GM19397 (cell line): ENCODE results near the gene TMEM51.
A peak's percentile ranks its signal among the peaks of the same experiment; 100 is the strongest.

Source experiments
- ATAC-seq: cut with Tn5 transposase; IDR thresholded peaks from one replicate; pipeline ENCODE4 v1.9.1; 2021; ENCODE audit warnings: mild to moderate bottlenecking, moderate library complexity; ENCODE audit not compliant: unreplicated experiment

Gene TMEM51

DNA sequence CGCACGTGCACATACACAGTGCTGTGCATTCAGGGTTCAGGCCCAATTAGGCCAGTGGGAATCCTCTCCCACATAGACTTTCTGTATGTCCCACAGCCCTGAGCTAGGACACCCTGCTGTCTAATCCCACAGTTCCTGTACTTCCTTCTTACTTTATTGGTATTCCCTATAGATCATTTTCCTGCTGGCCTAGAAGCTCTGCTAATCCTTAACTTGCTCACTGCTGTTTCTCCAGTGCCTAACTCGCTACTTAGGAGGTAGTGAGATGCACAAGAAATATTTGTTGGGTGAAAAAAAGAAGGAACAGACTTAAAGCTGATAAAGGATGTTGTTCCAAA, 59.4 kb downstream of the TMEM51 start:
- ATAC-seq, result no peak

DNA sequence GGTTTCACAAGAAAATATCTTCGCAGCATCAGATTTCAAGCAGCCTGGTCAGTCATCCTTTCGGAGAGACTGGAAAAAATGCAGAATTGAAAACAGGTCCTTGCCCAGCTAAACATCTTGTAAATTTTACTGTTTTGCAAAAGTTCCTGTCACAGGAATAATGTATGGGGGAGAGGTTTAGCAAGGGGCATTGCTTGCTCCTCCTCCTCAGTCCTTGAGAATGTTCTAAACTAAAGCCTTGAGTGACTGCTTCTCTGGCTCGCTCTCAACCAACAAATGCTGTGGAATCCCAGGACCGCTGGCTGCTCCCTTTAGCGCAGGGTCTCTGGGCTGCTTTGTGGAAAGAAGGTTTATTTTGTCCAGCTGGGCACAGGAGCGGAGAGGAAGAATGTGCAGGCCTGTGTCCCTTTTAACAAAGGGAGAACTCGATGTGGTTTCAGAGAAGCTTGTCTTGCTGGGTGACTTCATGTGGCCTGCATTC, 59.8 kb downstream of the TMEM51 start:
- ATAC-seq, result no peak

DNA sequence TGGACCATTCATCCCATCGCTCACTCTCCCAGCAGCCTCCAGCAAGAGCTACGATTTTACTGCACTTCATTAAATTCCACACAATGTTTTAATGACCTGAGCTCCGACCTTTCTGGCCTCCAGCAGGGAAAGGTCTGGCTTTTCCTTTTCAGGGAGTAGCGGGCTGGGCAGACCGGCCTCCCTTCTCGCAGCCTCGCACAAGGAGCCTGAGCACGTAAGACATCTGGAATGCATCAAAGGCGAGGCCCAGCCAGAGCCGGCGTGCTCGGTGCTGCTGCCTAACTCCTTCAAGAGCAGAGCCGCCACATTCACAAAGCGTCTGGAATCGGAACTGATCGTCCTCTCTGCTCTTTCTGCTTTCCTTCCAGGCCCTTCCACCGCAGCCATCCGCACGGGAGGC, 61.0 kb downstream of the TMEM51 start:
- ATAC-seq, result no peak

DNA sequence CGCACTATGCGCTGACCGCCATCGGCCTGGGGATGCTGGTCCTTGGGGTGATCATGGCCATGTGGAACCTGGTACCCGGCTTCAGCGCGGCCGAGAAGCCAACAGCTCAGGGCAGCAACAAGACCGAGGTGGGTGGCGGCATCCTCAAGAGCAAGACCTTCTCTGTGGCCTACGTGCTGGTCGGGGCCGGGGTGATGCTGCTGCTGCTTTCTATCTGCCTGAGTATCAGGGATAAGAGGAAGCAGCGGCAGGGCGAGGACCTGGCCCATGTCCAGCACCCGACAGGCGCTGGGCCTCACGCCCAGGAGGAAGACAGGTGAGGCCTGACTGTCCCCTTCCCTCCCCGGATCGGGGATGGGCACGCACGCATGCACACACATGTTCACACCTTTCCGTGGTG, 61.6 kb downstream of the TMEM51 start:
- no peak for ATAC-seq

DNA sequence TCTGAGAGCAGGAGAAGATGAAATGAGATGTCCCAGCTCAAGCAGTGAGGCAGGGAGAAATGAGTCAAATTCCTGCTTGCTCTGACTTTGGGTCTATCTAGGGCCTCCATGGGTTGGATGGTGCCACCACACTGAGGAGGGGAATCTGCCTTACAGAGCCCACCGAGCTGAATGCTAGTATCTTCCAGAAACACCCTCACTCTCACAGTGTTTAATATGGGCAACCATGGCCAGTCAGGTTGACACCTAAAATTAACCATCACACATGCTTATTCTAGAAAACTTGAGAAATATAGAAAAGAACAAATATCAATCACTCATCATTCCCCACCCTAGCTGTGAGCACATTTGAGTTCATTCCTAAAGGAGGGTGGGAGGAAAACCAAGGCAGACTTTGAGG, 64.1 kb downstream of the TMEM51 start:
- no peak for ATAC-seq

DNA sequence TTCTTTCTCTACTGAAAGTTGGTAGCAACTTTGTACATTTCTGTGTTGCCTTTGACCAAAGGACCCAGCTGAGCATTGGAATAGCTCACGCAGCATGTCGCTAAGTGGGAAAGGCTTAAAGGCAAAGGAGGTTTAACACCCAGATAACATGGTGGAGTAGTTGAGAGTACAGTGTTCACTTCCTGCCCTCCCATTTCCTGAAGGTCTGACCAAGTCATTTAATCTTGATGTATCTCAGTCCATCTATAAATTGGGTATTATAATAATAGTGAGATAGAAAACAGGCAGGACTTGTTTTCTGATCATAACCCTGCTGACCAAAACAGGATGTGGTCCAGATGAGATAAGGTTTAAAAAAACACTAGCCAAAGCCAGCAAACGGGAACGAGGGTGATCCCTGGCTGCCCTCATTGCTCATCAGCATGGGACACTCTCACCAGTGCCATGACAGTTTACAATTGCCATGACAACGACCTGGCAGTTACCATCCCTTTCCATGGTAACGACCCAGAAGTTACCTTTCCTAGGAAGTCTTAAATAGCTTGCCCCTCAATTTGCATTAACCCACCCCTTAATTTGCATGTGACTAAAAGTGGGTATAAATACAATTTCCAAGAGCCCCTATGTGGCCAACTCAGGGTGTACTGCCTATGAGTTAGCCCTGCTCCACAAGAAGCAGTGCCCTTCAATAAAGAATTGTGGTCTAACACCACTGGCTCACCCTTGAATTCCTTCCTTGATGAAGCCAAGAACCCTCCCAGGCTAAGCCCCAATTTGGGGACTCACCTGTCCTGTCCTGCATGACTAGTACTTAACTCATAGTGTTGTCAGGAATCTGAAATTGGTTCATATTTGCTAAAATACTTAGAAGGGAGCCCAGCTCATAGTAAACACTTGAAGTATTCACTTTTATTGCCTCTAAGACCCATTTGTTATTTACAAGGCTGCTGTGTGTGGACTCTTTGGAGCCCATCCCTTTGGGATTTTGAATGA, 65.0 kb downstream of the TMEM51 start:
- no peak for ATAC-seq

DNA sequence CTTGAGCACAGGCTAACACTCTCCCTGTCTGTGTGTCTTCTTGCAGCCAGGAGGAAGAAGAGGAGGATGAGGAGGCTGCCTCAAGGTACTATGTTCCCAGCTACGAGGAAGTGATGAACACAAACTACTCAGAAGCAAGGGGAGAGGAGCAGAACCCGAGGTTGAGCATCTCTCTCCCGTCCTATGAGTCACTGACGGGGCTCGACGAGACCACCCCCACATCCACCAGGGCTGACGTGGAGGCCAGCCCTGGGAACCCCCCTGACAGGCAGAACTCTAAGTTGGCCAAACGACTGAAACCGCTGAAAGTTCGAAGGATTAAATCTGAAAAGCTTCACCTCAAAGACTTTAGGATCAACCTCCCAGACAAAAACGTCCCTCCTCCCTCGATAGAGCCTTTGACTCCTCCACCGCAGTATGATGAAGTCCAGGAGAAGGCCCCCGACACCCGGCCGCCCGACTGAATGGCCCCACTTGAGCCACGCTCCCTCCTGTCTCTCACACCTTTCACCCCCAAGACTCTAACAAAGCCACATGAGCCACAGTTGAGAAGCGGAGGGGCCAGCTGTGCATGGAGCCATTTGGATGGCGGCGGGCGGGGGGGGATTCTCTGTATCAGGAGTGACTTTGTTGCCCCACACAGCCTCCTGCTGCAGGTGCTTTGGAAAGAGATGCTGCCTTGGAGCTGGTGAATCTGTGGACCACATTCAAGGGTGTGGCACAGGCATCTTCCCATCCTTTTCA, 65.9 kb downstream of the TMEM51 start:
- no peak for ATAC-seq

DNA sequence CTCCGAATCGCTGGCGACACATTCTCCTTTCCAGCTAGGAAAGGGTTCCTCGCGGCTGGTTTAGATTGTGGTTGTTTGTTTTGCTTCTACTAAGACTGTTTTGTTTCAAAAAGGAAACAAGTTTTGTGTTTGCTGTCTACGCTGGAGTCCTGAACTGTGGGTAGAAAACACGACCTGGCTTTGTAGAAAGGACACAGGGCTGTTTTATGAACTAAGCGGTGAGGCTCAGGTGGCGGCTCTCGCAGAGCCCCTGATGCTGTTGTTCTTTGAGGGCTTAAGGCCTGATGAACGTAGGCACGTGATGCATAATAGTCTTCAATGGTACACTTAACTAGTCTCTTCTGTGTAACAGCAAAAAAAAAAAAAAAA, 66.5 kb downstream of the TMEM51 start:
- no peak for ATAC-seq

DNA sequence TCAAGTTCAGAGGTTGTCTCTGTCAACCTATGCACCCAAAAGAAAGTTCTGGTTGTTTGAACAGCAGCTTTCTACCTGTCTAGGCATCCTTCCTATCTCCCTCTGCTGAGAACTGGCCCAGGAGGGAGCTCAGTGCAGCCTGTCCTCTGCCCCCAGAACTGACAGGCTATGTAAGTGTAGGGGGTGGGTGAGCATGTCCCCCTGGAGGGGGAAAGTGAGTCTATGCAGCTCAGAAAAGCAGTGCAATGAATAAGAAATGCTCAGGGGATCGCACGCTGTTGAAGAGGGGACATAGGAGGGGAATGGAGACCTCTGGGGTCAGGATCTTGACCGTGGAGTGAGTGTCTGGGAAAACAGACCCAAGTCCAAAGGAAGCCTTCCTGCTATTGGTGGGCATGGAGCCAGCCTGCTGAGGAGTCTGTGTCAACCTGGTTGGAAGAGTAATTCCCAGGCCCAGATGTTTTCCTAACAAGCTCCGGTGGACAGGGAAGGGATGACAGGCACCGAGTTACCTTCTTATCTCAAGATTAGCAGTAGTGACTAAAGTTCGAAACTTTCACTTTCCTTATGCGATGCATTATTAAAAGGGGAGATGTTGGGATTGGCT, 67.4 kb downstream of the TMEM51 start:
- no peak for ATAC-seq

DNA sequence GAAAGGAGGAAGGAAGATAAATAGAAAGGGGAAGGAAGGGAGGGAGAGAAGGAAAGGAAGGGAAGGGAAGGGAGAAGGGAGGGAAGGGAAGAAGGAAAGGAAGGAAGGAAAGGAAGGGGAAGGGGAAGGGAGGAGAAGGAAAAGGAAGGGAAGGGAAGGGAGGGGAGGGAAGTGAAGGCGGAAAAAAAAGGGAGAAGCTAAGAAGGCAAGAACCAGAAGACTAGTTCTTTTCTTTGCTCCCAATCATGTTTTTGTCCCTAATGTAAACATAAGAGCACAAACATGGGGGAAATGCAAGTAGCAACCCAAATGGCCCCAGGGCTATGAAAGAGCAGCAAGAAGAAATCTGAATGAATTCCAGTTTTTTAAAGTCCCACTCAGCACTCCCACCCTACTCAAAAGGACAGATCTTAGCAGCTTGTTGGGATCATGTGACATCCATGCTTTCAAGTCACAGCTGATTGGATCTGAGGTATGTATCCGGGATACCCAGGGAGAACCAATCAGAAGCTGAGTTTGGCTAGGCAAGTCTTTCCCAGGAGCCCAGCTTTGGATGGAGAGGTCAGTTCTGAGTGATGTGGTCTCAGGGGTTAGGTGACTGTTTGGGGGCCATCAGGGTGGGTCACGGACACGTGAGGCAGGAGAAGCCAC, 69.2 kb downstream of the TMEM51 start:
- ATAC-seq, result no peak

DNA sequence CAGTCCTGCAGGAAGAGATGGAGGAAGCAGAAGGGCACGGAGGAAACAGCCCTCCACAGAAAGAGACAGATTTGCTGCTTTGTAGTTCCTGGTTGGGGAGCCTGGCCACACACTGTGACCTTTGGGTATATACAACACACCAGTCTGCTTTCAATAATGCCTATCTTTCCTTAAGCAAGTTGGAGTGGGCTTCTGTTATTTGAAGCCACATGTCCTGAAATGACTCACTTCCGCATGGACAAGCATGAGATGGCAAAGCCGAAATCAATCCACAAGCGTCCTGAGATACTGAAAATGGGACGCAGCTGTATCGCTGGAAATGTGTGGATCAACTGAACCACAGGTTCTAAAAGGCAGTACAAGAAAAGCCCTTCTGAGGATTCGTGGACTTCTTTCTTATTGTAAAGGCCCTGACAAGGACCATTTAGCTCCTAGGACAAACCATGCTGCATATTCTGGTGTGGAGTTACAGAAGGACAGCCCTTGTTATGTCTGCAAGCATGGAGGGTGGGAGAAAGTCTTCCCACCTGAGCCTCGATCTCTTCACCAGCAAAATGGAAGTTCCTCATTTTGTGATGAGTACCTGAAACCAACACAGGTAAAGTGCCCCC, 70.8 kb downstream of the TMEM51 start:
- no peak for ATAC-seq

DNA sequence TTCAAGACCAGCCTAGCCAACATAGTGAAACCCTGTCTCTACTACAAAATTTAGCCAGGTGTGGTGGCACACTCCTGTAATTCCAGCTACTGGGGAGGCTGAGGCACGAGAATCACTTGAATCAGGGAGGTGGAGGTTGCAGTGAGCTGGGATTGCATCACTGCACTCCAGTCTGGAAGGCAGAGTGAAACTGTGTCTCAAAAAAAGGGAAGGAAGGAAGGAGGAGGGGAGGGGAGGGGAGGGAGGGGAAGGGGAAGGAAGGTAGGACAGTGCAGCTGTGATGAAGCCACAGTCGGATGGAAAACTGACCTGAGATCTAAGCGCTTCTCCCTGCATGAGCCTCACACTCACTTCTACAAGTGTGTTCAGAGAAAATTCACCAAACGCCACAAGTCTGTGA, 71.4 kb downstream of the TMEM51 start:
- ATAC-seq, result no peak

DNA sequence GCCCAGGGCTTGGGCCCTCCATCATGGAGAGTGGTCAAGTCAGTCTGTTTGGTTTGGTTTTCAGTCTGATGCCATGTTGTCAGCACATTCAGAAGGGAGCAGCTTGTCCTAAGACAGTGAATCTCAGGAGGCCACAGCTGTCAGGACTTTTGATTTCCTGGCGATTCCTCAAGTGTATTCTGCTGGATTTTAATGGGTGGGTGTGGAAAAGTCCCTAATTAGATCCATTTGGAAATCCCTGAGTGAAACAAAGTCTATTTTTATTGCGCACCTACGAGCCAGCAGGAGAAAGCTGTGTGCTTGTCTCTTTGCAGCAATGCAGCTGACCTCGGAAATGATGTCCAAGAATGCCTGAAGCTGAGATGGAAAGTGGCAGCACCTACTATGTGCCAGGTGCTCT, 71.9 kb downstream of the TMEM51 start:
- no peak for ATAC-seq

DNA sequence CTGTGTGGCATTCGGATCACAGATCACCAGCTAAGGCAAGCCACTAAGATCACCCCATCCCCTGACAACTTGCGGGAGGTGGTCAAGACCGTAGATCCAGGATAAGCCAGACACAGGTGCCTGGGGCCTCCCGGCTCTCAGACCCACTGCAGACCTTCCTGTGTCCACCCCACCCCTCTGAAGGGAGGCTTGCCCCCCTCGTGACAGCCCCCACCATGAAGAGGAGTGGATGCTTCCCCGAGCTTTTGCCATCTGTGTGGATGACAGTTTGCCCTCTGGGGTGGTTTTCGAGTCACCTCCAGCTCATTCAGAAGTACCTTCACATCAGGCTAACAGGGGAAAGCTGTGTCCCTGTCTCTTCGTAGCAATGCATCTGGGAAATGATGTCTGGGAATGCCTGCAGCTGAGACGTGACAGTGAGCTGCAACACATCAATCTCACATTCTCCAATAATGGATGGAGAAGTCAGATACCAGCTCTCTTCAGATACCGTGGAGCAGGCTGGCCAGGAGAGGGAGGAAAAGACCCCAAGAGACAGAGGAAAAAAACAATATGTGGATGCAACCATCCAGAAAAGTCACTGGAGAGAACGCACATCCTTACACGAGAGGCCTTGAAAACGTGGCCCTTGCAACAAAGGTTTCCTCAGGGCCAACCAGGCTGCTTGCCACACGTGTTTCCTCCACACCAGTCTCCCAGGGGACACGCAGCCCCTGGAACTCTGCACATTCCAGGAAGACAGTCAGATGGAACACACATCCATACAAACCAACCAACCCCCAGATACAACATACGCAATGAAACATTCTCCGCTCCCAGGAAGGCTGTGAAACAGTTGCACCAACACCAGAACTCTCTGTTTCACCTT, 73.1 kb downstream of the TMEM51 start:
- no peak for ATAC-seq

DNA sequence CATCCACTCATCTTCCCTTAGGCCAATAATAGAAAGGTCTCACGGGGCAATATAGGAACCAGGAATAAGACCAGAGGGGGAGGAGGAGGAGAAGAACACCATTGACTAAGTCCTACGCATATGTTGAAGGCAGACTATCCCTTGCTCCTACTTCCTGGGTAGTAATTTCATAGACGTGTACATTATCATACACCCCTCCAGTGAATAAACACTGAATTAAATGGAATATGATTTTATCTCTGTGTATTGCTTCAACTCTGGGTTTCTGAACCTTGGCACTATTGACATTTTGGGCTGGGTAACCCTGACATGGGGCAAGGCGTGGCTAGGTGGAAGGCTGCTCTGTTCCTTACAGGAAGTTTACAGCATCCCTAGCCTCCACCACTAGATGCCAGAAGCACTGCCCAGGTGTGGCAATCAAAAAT, 76.2 kb downstream of the TMEM51 start:
- ATAC-seq, result no peak

DNA sequence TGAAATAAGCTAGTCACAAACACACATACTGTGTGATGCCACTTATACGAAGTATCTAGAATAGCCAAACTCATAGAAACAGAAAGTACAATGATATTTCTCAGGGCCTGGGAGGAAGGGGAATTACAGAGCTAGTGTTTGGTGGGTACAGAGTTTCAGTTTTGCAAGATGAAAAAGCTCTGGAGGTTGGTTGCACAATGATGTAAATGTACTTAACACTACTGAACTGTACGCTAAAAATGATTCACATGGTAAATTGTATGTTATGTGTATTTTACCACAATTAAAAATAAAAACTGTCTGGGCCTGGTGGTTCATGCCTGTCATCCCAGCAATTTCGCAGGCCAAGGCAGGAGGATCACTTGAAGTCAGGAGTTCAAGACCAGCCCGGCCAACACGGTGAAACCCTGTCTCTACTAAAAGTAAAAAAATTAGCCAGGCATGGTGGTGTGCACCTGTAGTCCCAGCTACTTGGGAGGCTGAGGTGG, 78.2 kb downstream of the TMEM51 start:
- ATAC-seq, result peak; percentile 64

DNA sequence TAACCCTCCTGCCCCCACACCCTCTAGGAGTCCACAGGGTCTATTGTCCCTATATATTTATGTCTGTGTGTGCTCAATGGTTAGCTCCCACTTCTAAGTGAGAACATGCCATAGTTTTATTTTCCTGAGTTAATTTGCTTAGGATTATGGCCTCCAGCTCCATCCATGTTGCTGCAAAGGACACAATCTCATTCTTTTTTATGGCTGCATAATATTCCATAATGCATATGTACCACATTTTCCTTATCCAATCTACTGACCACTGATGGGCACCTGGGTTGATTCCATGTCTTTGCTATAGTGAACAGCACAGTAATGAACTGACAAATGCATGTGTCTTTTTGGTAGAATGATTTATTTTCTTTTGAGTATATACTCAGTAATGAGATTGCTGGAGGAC, 80.1 kb downstream of the TMEM51 start:
- no peak for ATAC-seq

DNA sequence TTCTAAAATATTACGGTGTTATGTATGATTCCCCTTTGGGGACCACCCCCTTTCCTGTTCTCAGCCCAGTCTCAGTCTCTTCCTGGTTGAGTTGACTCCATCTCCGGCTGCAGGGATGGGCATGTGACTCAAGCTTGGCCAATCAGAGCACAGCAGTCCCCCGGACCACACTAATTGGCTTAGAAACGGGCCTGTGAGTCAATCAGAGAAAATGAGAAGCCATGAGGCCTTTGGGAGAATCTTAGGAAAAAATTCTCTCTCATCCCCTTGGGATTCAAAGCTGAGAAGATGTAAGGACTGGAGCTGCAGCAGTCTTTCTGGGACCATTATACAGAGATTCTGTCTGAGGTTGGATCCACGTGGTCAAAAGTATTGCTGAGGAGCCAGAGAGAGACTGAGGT, 82.8 kb downstream of the TMEM51 start:
- no peak for ATAC-seq

DNA sequence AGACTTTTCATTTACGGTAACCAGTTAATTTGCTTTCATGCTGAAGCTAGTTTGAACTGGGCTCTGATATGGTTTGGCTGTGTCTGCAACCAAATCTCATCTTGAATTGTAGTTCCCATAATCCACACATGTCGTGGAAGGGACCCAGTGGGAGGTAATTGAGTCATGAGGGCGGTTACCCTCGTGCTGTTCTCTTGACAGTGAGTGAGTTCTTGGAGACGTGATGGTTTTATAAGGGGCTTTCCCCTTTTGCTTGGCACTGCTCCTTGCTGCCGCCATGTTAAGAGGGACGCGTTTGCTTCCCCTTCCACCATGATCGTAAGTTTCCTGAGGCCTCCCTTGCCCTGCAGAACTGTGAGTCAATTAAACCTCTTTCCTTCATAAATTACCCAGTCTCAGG, 83.2 kb downstream of the TMEM51 start:
- no peak for ATAC-seq

DNA sequence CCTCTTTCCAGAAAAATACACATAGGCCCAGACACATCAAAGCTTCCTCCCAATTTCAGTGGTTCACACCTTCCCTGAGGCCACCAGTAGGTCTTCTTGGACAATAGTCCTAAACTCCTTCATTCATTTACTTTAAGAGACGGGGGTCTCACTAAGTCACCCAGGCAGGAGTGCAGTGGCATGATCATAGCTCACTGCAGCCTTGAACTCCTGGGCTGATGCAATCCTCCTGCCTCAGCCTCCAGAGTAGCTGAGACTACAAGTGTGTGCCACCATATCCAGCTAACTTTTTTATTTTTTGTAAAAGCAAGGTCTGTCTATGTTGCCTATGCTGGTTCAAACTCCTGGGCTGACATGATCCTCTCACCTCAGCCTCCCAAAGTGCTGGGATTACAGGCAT, 85.2 kb downstream of the TMEM51 start:
- no peak for ATAC-seq
